DMS153 (cell line): ENCODE data around the gene MBTPS2.
"Not testable (repeated sequence)": the region's sequence is repeated elsewhere in the genome, so short reads cannot be mapped to it uniquely, and the experiment has no call there.

Experiments used
- DNase-seq: peaks from one replicate; lab custom pipeline; 2025; lab: John Stamatoyannopoulos, UW

The MBTPS2 gene

GRCh38 chrX:21839334-21840192 is at the start of gene MBTPS2:
Gene MBTPS2 (plus strand): TSS chrX:21839617. CDS start chrX:21839735, 118 bp downstream.
- DNase-seq: peak; percentile 66

GRCh38 chrX:21798677-21799219 is 40.7 kb upstream of the MBTPS2 start:
- DNase-seq: peak; percentile 28

DNA sequence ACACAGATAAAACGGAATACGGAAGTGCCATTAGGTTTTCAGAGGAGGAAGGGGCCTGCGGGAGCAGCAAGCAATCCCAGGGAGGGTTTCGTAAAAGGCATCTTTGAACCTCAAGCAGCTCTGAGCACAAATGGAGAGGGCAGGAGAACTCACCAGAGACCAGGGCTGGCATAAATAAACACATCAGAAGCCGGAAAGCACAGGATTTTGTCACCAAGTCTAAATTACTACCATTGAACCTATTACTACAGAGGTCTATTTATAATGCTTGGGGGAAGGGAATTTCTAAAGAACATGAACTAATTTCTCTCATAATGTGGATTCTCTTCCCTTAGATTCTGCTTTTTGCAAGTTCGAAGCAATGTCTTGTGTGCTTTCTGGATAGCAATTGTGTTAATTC is 39.6 kb upstream of the MBTPS2 start:
- no peak for DNase-seq

DNA sequence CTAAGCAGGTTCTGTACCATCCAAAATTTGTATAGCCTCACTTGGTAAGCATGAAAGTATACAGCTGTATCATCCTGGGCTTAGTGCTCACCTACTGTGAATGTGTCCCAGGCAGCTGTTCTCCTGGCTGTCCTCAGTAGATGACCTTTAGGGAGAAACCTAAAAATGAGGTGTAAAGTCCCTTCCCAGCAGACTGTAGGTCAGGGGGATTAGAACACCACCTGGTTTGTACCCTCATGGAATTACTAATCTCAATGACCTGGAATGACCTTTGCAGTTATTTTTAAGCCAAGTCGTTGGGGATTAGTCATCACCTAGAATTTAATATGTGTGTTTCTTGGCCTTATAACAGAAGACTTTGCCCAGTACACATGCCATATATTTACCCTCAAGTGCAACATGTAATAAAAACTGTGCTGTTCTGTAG is 39.1 kb upstream of the MBTPS2 start:
- no peak for DNase-seq

DNA sequence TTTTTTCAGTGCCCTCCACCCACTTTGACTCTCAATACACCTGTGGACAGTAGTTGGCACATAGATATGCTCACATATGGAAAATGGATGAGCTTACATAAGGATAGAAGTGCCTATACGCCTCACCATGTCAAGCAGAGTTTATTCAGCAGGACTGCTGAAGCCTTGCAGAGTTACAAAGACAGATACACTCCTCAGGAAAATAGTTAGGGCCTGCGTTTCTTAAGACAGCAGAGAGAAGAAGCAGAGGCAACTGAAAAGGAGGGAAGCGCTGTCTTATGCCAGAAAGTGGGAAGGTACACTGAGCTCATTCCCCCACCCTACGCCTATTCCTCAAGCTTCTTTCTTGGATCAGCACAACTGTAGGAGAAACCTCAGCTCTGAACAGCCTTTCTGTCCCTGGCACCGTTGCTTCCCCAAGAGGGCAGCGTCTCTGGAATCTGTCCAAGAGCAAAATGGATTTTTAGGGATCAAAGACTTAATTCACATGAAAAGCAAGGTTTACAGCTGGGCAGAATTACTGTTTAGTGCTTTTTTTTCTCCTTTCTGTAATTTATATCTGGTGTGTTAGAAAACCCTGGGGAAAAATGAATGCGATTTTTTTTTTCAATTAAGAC is 37.3 kb upstream of the MBTPS2 start:
- no peak for DNase-seq

GRCh38 chrX:21802839-21803238 is 36.6 kb upstream of the MBTPS2 start:
- DNase-seq: no peak

DNA sequence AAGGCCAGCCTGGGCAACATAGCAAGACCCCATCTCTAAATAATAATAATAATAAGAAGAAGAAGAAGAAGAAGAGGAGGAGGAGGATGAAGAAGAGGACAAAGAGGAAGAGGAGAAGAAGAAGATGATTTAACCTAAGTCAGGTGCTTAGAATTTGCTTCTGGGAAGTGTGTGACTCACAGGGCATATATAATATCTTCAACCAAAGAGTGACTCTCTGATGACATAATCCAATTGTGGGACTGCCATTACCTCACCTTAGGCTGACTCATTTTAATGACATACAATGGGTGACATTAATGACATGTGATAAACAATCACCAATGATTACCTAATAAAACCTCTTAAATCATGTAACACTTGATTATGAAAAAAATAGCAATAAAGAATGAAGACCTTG is 32.7 kb upstream of the MBTPS2 start:
- DNase-seq: no peak

- DNase-seq: no peak
These were observed 27.6 kb upstream of the MBTPS2 start for GRCh38 chrX:21811832-21812231.

GRCh38 chrX:21812628-21813027 is 26.8 kb upstream of the MBTPS2 start:
- DNase-seq: no peak

- no peak for DNase-seq
These were observed 25.6 kb upstream of the MBTPS2 start for GRCh38 chrX:21813612-21814368.

DNA sequence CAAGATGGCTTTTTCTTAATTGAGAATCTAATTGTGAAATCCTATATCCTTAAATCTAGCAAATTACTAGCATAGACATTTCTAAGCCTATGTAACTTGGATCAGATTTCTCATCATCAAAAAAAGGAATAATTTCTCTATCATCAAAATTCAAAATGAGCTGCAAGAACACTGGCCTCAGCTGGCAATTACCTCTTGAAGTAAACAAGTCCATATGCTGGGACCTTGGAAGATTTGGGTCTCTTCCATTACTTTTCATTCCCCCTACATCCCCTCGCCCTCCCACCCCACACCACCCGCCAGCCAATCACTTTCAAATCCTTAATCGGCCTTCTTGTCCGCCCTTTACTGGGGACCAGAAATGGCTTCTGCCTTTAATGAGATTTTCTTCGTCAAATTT is 23.3 kb upstream of the MBTPS2 start:
- DNase-seq: no peak

DNA sequence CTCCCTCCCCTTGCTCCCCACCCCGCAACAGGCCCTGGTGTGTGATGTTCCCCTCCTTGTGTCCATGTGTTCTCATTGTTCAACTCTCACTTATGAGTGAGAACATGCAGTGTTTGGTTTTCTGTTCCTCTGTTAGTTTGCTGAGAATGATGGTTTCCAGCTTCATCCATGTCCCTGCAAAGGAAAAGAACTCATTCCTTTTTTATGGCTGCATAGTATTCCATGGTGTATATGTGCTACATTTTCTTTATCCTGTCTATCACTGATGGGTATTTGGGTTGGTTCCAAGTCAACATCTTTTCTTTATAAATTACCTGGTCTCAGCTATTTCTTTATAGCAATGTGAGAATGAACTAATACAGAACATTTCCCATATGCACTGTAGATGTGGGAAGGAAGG is 19.2 kb upstream of the MBTPS2 start:
- not testable (repeated sequence) for DNase-seq

- no peak for DNase-seq
These were observed 17.5 kb upstream of the MBTPS2 start for GRCh38 chrX:21821875-21822274.

DNA sequence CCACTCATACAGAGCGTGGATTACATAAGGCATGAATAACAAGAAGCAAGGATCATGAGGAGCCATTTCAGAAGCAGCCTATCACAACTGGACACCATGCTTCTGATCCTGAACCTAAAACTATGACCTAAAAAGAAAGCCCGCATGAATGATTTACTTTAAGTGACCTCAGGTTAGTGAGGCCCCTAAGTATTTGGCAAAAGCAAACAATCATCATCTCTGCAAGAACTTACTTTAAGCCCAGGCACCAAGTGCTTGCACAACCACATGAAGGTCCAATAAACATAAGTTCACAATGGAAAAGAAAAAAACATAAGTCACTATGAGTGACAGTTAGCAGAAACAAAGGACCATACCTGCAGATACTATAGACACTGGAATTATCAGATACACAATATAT is 7.9 kb upstream of the MBTPS2 start:
- no peak for DNase-seq

DNA sequence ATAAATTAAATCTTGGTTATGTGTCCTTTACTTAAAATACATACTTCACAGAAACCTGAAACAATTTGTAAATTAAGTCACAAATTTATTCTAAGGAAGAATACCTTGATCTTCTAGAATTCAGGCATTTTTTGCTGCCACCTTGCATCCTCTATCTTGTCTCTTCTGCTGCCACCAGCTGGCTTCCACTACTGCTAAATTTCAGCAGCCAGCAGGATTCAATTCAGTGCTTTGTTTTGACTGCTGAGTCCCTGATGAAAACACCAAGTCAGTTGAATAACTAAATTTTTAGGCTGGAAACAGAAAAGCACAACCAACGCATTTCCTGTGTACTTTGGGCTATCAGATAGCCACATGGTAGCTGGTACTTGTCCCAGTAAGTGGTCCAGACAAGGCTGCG is 2.4 kb upstream of the MBTPS2 start:
- DNase-seq: no peak

DNA sequence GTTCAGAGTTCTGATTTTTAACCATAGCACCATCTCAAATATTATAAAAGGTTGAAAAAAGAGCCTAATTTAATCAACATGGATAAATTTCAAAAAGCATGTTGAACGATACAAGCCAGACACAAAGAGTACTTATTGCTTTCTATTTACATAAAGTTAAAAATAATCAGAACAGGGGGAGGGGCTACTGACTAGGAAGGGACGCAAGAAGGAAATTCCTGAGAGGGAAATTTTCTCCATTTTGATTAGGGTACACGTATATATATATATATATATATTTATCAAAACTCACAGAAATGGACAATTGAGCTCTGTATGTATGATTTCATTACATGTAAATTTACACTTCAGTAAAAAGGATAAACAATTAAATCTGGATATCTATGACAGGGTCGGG is 482 bp upstream of the MBTPS2 start:
- no peak for DNase-seq

DNA sequence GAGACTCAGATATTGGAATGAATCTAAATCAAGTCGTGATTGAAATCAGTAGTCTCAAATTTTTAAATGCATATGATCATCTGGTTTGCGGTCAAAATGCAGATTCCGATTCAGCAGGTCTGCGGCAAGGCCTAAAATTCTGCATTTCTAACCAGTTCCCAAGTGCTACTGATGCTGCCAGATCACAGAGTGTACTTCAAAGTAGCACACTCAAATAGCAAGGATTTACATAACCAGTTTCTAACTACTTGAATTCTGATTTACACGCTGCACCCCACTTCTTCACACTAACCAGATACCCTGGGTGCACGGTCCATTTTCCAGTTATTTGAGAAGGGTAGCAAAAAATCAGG is 752 bp downstream of the MBTPS2 start:
- no peak for DNase-seq

DNA sequence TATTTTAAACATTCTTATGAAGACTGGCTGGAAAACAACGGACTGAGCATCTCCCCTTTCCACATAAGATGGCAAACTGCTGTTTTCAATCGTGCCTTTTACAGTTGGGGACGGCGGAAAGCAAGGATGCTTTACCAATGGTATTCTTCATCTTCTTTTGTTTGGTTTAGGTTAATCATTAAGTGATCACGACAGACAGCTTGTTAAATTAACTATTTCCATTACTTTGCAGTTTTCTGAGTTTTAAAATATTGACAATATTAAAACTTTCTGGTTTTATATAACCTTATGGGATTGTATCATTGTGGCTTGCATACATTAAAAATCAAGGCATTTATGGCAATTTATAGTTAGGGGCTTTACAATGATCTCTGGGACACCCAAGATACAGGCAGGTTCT is 3.8 kb downstream of the MBTPS2 start:
- no peak for DNase-seq

GRCh38 chrX:21845096-21845495 is 5.7 kb downstream of the MBTPS2 start:
- no peak for DNase-seq

- no peak for DNase-seq
These were observed 7.9 kb downstream of the MBTPS2 start for GRCh38 chrX:21847342-21847741.

DNA sequence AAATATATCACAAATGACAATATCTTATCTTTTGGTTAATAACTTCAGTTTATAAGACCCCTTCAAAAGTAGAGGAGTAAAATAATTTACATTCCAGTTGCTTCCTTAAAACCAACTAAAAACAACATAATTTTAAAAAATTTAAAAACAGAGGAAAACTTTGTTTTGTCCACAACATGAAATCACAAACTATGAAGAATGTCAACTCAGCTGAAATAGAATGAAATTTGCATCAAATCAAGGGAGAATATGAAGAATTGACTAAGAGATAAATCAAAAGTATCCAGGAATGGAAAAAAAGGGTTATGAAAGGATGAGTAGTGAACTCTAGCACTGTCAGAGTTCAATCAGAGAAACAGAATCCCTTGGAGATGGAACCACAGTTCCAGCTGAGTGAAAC is 14.2 kb downstream of the MBTPS2 start:
- no peak for DNase-seq

- no peak for DNase-seq
These were observed 16.6 kb downstream of the MBTPS2 start, which contains the start of gene YY2 for GRCh38 chrX:21855937-21856415. Gene YY2 (plus strand): TSS chrX:21855987. CDS start chrX:21856485, 498 bp downstream.
